Dendritic cell treated with granulocyte-macrophage colony-stimulating factor and Interleukin-4, amounts not matched to agents 40 ng/mL and 50 ng/mL, for 4 days (primary cell): ENCODE results near the gene ALG9.

Experiments
- H3K27ac Mint-ChIP-seq: one replicate; pipeline ENCODE4 v1.8.0; 2022; ENCODE audit warnings: mild to moderate bottlenecking, mixed read lengths
- H3K27me3 Mint-ChIP-seq: one replicate; pipeline ENCODE4 v1.8.0; 2022; ENCODE audit warnings: mild to moderate bottlenecking, mixed read lengths
- H3K36me3 Mint-ChIP-seq: one replicate; pipeline ENCODE4 v1.8.0; 2022; ENCODE audit warnings: low read depth, mixed read lengths
- H3K4me1 Mint-ChIP-seq: one replicate; pipeline ENCODE4 v1.8.0; 2022; ENCODE audit warnings: low read depth, mixed read lengths
- H3K4me3 Mint-ChIP-seq: one replicate; pipeline ENCODE4 v1.8.0; 2022; ENCODE audit warnings: mild to moderate bottlenecking, moderate library complexity, mixed read lengths
- H3K9me3 Mint-ChIP-seq: one replicate; pipeline ENCODE4 v1.8.0; 2022; ENCODE audit warnings: mixed read lengths
- intact Hi-C: fragments of 100-400 bp; cut with micrococcal nuclease; formaldehyde crosslinking; loops from one replicate; pipeline ENCODE4 v1.15.0; 2022

ALG9 gene

GRCh38 chr11:111745719-111746504 lies 125.5 kb downstream of the ALG9 start:
- intact Hi-C loops, result no loop called here
- Mint-ChIP-seq H3K9me3 (no peaks in the 10 kb centered on the region), H3K4me3 (no peak overlapping the region), H3K36me3 (peaks cover 94% of the 10 kb centered on the region), H3K27me3 (no peaks in the 10 kb centered on the region), H3K4me1 (no peaks in the 10 kb centered on the region), H3K27ac (no peak overlapping the region)

GRCh38 chr11:111743700-111744099 lies 127.7 kb downstream of the ALG9 start:
- H3K4me3 Mint-ChIP-seq, result no peak overlapping the region
- H3K4me1 Mint-ChIP-seq, result no peaks in the 10 kb centered on the region
- H3K27ac Mint-ChIP-seq, result no peak overlapping the region
- H3K9me3 Mint-ChIP-seq, result no peaks in the 10 kb centered on the region
- H3K36me3 Mint-ChIP-seq, result peaks cover 85% of the 10 kb centered on the region
- intact Hi-C loops, result no loop called here
- H3K27me3 Mint-ChIP-seq, result no peaks in the 10 kb centered on the region

GRCh38 chr11:111741751-111742150 lies 129.6 kb downstream of the ALG9 start:
- no peaks in the 10 kb centered on the region for H3K4me1 Mint-ChIP-seq
- no peak overlapping the region for H3K27ac Mint-ChIP-seq
- intact Hi-C loops, result no loop called here
- H3K9me3 Mint-ChIP-seq, result no peaks in the 10 kb centered on the region
- peaks cover 87% of the 10 kb centered on the region for H3K36me3 Mint-ChIP-seq
- H3K4me3 Mint-ChIP-seq, result no peak overlapping the region
- no peaks in the 10 kb centered on the region for H3K27me3 Mint-ChIP-seq

DNA sequence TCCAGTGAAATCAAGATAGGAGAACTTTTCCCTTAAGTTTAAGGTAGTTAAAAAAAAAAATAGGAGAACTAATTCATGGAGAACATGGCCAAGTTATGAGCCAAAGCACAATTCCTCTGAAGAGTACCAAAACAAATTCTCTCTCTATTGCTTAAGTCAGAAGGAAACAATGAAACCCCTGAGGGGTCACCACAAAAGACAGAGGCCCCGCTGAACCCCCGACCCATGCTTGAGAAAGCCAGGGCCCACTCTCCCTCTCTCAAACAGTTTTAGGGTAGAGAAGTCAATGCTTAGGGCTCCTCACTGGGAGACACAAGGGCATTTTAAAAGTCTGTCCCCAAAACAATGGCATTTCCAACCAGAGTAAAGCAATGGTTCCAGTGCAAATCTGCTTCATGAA lies 132.1 kb downstream of the ALG9 start:
- H3K4me1 Mint-ChIP-seq, result no peaks in the 10 kb centered on the region
- intact Hi-C loops, result no loop called here
- H3K36me3 Mint-ChIP-seq, result peaks cover 63% of the 10 kb centered on the region
- H3K4me3 Mint-ChIP-seq, result no peak overlapping the region
- H3K27ac Mint-ChIP-seq, result no peak overlapping the region
- H3K27me3 Mint-ChIP-seq, result no peaks in the 10 kb centered on the region
- no peaks in the 10 kb centered on the region for H3K9me3 Mint-ChIP-seq

GRCh38 chr11:111737444-111738210 lies 133.8 kb downstream of the ALG9 start:
- H3K4me1 Mint-ChIP-seq, result no peaks in the 10 kb centered on the region
- intact Hi-C loops, result no loop called here
- H3K4me3 Mint-ChIP-seq, result no peak overlapping the region
- H3K36me3 Mint-ChIP-seq, result peaks cover 47% of the 10 kb centered on the region
- H3K27ac Mint-ChIP-seq, result no peak overlapping the region
- no peaks in the 10 kb centered on the region for H3K9me3 Mint-ChIP-seq
- no peaks in the 10 kb centered on the region for H3K27me3 Mint-ChIP-seq

- Mint-ChIP-seq H3K9me3 (no peaks in the 10 kb centered on the region), H3K27ac (no peak overlapping the region), H3K27me3 (no peaks in the 10 kb centered on the region), H3K4me3 (no peak overlapping the region), H3K36me3 (peaks cover 40% of the 10 kb centered on the region), H3K4me1 (no peaks in the 10 kb centered on the region)
- intact Hi-C loops, result no loop called here
Observed at GRCh38 chr11:111736621-111737443, 134.5 kb downstream of the ALG9 start.
